ENCODE results near the gene HES5. TPM values are rescaled to one million over a fixed set of nuclear protein-coding genes. Genes with fewer than 3 reads are reported as not detected.

HES5 gene
- total RNA-seq, 1 experiment from 2014 or later, result not detected

DNA sequence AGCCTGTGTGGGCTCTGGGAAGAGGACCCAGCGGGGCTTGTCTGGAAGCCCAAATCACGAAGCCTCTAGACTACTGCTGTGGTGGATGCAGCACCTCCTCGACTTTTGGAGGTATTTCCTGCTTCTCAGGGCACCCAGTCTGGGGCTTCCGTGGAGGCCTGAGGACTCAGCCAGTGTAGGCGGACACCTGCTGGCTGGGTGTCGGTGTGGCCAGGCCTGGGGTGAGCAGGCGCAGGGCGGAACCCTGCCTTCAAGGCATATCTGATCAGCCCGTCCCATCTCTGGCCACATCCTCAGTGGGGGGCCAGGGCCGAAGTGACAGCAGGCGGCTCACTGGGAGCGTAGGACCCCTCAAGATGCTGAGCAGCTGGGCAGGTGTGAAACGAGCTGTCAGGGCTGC lies 47.0 kb downstream of the HES5 start:
- Histone ChIP-seq H2AK5ac (ENCODE audit: insufficient read length, low read length) (no peak overlapping the region), H3K23me2 (ENCODE audit: insufficient read length, low read depth, low read length, poor library complexity, severe bottlenecking) (no peaks in the 10 kb centered on the region), H4K5ac (ENCODE audit: insufficient read length, low read depth, low read length) (no peak overlapping the region), H3K18ac (ENCODE audit: insufficient read length, low read depth, low read length) (no peak overlapping the region), H2BK5ac (ENCODE audit: insufficient read length, low read length) (no peak overlapping the region), H3K23ac (ENCODE audit: insufficient read length, low read depth, low read length) (no peak overlapping the region), H3K9me3 (ENCODE audit: control insufficient read depth, low read depth, low read length) (no peaks in the 10 kb centered on the region), H2BK20ac (ENCODE audit: low read depth, low read length, poor library complexity, severe bottlenecking) (no peak overlapping the region), H4K8ac (replicated peaks; ENCODE audit: insufficient read length, low read depth, low read length) (no peak overlapping the region), H3K27me3 (ENCODE audit: insufficient read depth, low read length) (no peaks in the 10 kb centered on the region), H3K14ac (ENCODE audit: insufficient read depth, low read length) (no peak overlapping the region), H2AFZ (ENCODE audit: low read length) (no peak overlapping the region), H3K4me2 (ENCODE audit: insufficient read depth, insufficient read length, low read length) (no peak overlapping the region), H4K91ac (ENCODE audit: insufficient read length, low read depth, low read length) (no peak overlapping the region), H3K4ac (ENCODE audit: low read depth, low read length) (no peak overlapping the region), H3K27ac (ENCODE audit: insufficient read length, low read depth, low read length) (no peak overlapping the region), H2BK15ac (ENCODE audit: low read depth, low read length) (no peak overlapping the region), H2BK120ac (ENCODE audit: low read depth, low read length, poor library complexity, severe bottlenecking) (no peak overlapping the region), H3K9ac (ENCODE audit: extremely low read depth, insufficient read length, low read length) (no peak overlapping the region), H3K56ac (ENCODE audit: insufficient read length, low read depth, low read length) (no peak overlapping the region), H3K79me1 (ENCODE audit: insufficient read depth, low read depth, low read length, poor library complexity, severe bottlenecking) (no peaks in the 10 kb centered on the region), H3K79me2 (ENCODE audit: insufficient read depth, low read length) (no peaks in the 10 kb centered on the region), H4K20me1 (ENCODE audit: control insufficient read depth, insufficient read depth, insufficient read length) (no peaks in the 10 kb centered on the region), H3K4me1 (ENCODE audit: insufficient read depth, low read length) (no peaks in the 10 kb centered on the region), H3T11ph (ENCODE audit: low read length) (no peak overlapping the region), H2BK12ac (ENCODE audit: insufficient read length, low read depth, low read length) (no peak overlapping the region)
- Mint-ChIP-seq H3K9me3 (peaks cover 2 to 3% of the 10 kb centered on the region in 2 experiments; a peak in 3 of 5 replicates), H3K27me3 (ENCODE audit: low read depth) (peaks cover 14% of the 10 kb centered on the region), H3K4me3 (no peak overlapping the region), H3K27ac (no peak overlapping the region), H3K36me3 (ENCODE audit: insufficient read depth in 1 of 3, low read depth in 3 of 3) (0 out of 7 replicates have a peak, but pooled peaks cover 0 to 1% (median 0%) of the 10 kb centered on the region in 3 experiments), H3K4me1 (no peaks in the 10 kb centered on the region)
- no peak for DNase-seq
- TF ChIP-seq, protein P1, sequence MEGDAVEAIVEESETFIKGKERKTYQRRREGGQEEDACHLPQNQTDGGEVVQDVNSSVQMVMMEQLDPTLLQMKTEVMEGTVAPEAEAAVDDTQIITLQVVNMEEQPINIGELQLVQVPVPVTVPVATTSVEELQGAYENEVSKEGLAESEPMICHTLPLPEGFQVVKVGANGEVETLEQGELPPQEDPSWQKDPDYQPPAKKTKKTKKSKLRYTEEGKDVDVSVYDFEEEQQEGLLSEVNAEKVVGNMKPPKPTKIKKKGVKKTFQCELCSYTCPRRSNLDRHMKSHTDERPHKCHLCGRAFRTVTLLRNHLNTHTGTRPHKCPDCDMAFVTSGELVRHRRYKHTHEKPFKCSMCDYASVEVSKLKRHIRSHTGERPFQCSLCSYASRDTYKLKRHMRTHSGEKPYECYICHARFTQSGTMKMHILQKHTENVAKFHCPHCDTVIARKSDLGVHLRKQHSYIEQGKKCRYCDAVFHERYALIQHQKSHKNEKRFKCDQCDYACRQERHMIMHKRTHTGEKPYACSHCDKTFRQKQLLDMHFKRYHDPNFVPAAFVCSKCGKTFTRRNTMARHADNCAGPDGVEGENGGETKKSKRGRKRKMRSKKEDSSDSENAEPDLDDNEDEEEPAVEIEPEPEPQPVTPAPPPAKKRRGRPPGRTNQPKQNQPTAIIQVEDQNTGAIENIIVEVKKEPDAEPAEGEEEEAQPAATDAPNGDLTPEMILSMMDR (conservative IDR thresholded peaks at IDR 0.05), result no peak
- no CpG with 5 or more reads among the region's 13 CpGs for WGBS (ENCODE audit: extremely low coverage, insufficient read length, low lambda C conversion rate)
